Measurements from ENCODE around the gene HOXD4.

HOXD4 gene

DNA sequence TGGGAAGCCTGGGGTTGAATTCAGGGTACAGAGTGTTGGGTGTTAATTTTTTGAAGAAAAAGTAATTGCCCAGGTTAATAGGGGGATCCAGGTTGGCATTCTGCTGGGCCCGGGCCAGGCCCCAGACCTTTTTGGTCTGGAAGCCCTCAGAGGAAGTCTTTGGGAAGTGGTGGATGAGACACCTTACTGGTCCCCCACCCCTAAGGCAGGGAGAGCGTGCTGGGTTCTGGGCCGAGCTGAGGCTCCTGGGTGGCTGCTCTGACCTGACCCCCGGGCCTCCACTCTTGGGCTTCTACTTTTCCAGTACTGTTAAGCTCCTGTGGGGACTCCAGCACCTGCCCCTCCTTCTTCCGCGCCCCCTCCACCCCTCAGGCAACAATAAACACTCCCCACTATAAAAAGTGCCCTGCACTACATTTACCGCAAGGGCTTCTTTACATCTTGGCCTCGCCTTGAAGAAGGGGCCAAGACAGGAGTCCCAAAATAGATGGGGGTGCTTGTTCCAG, 5.0 kb downstream of the HOXD4 start:
- H3K27ac ChIP-seq (ENCODE audit: extremely low read depth, low read depth, low read length), result peak overlapping the region; percentile 98
- ChIA-PET POLR2A (interaction anchor here (1.0 to 1.3 kb wide), 2 partner anchors 16 to 498 kb away, joined by 3 read pairs; no protein-coding TSS in a partner anchor), CTCF (interaction anchor here (1.2 kb wide), 1 partner anchor 1467 kb away, joined by 4 read pairs; no protein-coding TSS in a partner anchor)
- peak overlapping the region; percentile 48; the same call in 1 of the 2 replicates for H3K4me3 ChIP-seq (ENCODE audit: low read depth, low read length)
- no peaks in the 10 kb centered on the region for H3K9me3 ChIP-seq (ENCODE audit: control insufficient read depth, insufficient read depth, low read depth, low read length)
- peaks cover 17% of the 10 kb centered on the region for H3K4me1 ChIP-seq (ENCODE audit: control insufficient read depth, insufficient read depth, low read length)
- H3K36me3 ChIP-seq (ENCODE audit: control insufficient read depth in 2 of 2, insufficient read depth in 1 of 2, low read length in 2 of 2), result peaks cover 0 to 34% of the 10 kb centered on the region in 2 experiments; a peak in 1 of 3 replicates
- TF ChIP-seq ZNF558 (tag by site-specific recombination; IDR thresholded peaks at IDR 0.05), result no peak
- TF ChIP-seq ZNF302 (tag by site-specific recombination; IDR thresholded peaks at IDR 0.05; ENCODE audit: low read depth), result no peak
- TF ChIP-seq, protein P1, sequence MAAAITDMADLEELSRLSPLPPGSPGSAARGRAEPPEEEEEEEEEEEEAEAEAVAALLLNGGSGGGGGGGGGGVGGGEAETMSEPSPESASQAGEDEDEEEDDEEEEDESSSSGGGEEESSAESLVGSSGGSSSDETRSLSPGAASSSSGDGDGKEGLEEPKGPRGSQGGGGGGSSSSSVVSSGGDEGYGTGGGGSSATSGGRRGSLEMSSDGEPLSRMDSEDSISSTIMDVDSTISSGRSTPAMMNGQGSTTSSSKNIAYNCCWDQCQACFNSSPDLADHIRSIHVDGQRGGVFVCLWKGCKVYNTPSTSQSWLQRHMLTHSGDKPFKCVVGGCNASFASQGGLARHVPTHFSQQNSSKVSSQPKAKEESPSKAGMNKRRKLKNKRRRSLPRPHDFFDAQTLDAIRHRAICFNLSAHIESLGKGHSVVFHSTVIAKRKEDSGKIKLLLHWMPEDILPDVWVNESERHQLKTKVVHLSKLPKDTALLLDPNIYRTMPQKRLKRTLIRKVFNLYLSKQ (tag by site-specific recombination; IDR thresholded peaks at IDR 0.05; ENCODE audit: borderline replicate concordance), result no peak
- TF ChIP-seq, protein P2, sequence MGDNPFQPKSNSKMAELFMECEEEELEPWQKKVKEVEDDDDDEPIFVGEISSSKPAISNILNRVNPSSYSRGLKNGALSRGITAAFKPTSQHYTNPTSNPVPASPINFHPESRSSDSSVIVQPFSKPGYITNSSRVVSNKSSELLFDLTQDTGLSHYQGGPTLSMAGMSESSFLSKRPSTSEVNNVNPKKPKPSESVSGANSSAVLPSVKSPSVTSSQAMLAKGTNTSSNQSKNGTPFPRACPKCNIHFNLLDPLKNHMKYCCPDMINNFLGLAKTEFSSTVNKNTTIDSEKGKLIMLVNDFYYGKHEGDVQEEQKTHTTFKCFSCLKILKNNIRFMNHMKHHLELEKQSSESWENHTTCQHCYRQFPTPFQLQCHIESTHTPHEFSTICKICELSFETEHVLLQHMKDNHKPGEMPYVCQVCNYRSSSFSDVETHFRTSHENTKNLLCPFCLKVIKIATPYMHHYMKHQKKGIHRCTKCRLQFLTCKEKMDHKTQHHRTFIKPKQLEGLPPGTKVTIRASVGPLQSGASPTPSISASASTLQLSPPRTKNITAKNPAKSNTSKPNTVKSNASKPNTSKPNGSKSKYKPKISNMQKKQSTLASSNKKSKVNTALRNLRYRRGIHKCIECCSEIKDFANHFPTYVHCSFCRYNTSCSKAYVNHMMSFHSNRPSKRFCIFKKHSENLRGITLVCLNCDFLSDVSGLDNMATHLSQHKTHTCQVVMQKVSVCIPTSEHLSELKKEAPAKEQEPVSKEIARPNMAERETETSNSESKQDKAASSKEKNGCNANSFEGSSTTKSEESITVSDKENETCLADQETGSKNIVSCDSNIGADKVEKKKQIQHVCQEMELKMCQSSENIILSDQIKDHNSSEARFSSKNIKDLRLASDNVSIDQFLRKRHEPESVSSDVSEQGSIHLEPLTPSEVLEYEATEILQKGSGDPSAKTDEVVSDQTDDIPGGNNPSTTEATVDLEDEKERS (tag by site-specific recombination; IDR thresholded peaks at IDR 0.05), result no peak
- peak; percentile 53 for TF ChIP-seq KLF1 (tag by site-specific recombination; IDR thresholded peaks at IDR 0.05)
- TF ChIP-seq ZNF423 (tag by site-specific recombination; IDR thresholded peaks at IDR 0.05), result no peak

DNA sequence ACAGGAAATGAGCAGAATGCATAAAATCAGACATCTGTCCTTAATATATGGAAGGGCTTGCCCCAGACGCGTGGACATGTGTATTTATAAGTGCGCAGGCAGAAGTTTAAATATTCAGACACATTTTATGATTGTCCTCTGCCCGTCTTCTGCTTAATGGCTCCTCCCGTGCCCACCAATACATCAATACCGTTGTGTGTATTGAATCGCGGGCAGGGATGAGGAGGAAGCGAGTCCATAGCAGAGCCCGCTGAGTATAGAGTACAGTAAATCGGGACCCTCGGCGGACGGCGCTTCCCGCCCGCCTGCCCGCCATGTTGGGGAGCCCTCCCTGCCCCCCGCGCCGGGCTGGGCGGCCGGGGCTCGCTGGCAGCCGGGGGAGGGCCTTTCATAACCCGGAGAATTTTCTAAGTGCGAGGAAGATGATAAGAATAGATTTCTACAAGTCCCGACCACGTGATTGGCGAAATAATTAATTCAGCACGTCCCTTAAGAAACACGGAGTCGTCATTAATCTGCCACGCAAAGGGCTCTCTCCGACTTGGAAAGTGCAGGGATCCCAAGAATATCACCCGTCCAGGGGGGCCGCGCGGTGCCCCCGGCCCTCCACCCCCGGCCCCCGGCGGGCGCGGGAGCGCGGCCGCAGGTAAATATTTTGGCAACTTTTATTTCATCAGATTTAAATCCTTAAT, 5.6 kb downstream of the HOXD4 start, which contains the start of gene HOXD3:
HOXD3 (plus strand) TSS at position 501 of the 692 bp plus-strand sequence. CDS start 11,808 bp downstream, outside the sequence.
- Histone ChIP-seq H3K4me1 (ENCODE audit: control insufficient read depth, insufficient read depth, low read length) (peaks cover 17% of the 10 kb centered on the region), H3K4me3 (ENCODE audit: low read depth, low read length) (peak within 1 kb of the TSS; percentile 48), H3K27ac (ENCODE audit: extremely low read depth, low read depth, low read length) (peak within 1 kb of the TSS; percentile 98), H3K36me3 (ENCODE audit: control insufficient read depth in 2 of 2, insufficient read depth in 1 of 2, low read length in 2 of 2) (peaks cover 0 to 30% of the 10 kb centered on the region in 2 experiments; a peak in 1 of 3 replicates), H3K9me3 (ENCODE audit: control insufficient read depth, insufficient read depth, low read depth, low read length) (no peaks in the 10 kb centered on the region)
- POLR2A ChIA-PET, result interaction anchor here (1.0 kb wide), 1 partner anchor 497 kb away, joined by 3 read pairs; no protein-coding TSS in a partner anchor
- TF ChIP-seq, protein P3, sequence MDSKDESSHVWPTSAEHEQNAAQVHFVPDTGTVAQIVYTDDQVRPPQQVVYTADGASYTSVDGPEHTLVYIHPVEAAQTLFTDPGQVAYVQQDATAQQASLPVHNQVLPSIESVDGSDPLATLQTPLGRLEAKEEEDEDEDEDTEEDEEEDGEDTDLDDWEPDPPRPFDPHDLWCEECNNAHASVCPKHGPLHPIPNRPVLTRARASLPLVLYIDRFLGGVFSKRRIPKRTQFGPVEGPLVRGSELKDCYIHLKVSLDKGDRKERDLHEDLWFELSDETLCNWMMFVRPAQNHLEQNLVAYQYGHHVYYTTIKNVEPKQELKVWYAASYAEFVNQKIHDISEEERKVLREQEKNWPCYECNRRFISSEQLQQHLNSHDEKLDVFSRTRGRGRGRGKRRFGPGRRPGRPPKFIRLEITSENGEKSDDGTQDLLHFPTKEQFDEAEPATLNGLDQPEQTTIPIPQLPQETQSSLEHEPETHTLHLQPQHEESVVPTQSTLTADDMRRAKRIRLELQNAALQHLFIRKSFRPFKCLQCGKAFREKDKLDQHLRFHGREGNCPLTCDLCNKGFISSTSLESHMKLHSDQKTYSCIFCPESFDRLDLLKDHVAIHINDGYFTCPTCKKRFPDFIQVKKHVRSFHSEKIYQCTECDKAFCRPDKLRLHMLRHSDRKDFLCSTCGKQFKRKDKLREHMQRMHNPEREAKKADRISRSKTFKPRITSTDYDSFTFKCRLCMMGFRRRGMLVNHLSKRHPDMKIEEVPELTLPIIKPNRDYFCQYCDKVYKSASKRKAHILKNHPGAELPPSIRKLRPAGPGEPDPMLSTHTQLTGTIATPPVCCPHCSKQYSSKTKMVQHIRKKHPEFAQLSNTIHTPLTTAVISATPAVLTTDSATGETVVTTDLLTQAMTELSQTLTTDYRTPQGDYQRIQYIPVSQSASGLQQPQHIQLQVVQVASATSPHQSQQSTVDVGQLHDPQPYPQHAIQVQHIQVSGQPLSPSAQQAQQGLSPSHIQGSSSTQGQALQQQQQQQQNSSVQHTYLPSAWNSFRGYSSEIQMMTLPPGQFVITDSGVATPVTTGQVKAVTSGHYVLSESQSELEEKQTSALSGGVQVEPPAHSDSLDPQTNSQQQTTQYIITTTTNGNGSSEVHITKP (tag by site-specific recombination; IDR thresholded peaks at IDR 0.05), result peak; percentile 92
- TF ChIP-seq FEZF1 (tag by site-specific recombination; IDR thresholded peaks at IDR 0.05) (peak; percentile 12; the same call in 1 of the 2 replicates), SP2 (tag by site-specific recombination; IDR thresholded peaks at IDR 0.05) (no peak), ZNF433 (tag by site-specific recombination; IDR thresholded peaks at IDR 0.05; ENCODE audit: low read depth) (no peak), GLIS2 (tag by site-specific recombination; IDR thresholded peaks at IDR 0.05) (0 out of 2 replicates have a peak, but pooled peaks have one; percentile 25), YY1 (tag by site-specific recombination; IDR thresholded peaks at IDR 0.05) (peak; percentile 63; the same call in 1 of the 2 replicates), ZNF335 (tag by site-specific recombination; conservative IDR thresholded peaks at IDR 0.05) (peak; percentile 42), GLIS1 (tag by site-specific recombination; IDR thresholded peaks at IDR 0.05) (peak; percentile 65; the same call in 1 of the 2 replicates)
- TF ChIP-seq, protein P4, sequence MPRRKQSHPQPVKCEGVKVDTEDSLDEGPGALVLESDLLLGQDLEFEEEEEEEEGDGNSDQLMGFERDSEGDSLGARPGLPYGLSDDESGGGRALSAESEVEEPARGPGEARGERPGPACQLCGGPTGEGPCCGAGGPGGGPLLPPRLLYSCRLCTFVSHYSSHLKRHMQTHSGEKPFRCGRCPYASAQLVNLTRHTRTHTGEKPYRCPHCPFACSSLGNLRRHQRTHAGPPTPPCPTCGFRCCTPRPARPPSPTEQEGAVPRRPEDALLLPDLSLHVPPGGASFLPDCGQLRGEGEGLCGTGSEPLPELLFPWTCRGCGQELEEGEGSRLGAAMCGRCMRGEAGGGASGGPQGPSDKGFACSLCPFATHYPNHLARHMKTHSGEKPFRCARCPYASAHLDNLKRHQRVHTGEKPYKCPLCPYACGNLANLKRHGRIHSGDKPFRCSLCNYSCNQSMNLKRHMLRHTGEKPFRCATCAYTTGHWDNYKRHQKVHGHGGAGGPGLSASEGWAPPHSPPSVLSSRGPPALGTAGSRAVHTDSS (tag by site-specific recombination; IDR thresholded peaks at IDR 0.05), result peak; percentile 43
- CTCF ChIA-PET, result interaction anchor here (1.2 kb wide), 1 partner anchor 1468 kb away, joined by 4 read pairs; no protein-coding TSS in a partner anchor
